Aortic smooth muscle cell (primary cell): ENCODE measurements around the gene GAPDH. TPM values are rescaled to one million over a fixed set of nuclear protein-coding genes. Genes with fewer than 3 reads are reported as not detected.

ENCODE experiments used
- total RNA-seq: library from RNA; depleted of rRNA; stranded (reverse); fragments of >200 nt; gene quantifications from 2 replicates; pipeline ENCODE4 v1.2.3, GENCODE V29; 2014

Gene GAPDH
- 8,383 and 9,740 TPM in 2 replicates for total RNA-seq

GRCh38 chr12:6533923-6534694 is at the start of gene GAPDH:
TSS of gene GAPDH (plus strand) at chr12:6534517. CDS start at chr12:6534833, 316 bp downstream.

DNA sequence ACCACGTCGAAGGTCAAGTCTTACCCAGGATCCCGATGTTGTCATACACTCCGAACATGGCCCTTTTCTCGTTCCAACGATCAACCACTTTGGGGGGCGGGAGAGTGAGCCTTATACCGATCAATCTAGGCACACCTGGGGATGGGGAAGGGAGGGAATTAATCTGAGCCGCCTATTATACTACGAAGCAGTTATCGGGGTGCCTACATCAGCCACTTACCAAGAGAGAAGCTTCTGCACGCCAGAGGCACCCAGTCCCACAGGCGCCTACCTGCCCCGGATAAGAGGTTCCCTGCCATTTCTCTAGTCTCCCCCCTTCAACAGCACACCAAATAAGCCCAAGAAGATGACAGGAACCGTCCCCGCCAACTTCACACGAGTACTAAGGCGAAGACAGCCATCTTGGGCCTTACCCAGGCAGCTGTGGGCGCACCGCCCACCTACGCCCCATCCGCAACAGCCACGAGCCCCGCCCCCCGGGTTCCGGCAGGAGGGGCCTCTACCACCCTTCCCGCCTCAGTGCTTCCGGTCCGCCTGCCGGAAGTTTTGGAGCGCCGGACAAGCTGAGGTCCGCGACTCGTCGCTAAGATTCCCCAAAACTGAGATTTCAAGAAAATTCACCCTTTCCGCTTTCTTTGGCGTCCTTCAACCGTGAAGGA is 41.4 kb upstream of the GAPDH start, which contains the start of gene MRPL51:
MRPL51 (minus strand) TSS at position 425 of the 659 bp plus-strand sequence; CDS start at position 299, 126 bp downstream.

DNA sequence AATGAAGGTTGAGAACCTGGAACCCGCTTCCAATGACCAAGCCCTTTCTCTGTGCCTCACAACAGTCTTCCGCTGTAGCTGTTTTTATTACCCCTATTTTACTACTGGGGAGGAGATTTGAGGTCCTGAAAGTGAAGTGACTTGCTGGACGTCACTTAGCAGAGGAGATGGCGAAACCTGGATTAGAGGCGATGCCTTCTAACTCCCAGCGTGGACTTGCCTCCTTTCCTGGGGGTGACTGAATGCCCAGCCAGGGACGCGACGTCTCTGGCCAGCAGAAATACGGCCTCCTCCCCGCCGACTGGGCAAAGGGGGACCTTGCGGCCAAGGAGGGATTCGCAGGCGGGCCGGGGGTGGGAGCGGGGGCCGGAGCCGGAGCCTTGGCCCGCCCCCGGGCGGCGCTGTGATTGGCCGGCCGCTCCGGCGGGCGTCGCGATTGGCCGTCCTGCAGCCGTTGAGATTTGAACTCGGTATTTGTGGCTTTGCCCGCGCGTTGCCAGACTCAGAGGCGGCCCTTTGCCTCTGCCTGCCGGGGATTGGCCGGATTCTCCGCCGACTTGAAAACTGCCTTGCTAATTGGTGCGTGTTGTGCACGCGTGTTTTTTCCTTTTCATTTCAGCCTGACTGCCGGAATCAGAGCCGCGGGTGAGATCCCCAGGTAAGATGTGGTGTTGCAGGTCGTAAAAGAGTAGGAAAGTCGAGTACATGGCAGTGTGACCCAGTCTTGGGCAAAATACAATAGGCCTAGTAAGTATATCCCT is 40.6 kb upstream of the GAPDH start, which contains the start of gene NCAPD2:
NCAPD2 (plus strand) TSS at position 606 of the 761 bp plus-strand sequence. CDS start 997 bp downstream, outside the sequence.

Other genes with a start within 250 kb of the GAPDH start
- not detected in 2 replicates for gene PLEKHG6, start 223.8 kb upstream of the GAPDH start, total RNA-seq
- 92.7 and 109 TPM in 2 replicates for gene TNFRSF1A, start 192.4 kb upstream of the GAPDH start, total RNA-seq
- not detected in 2 replicates for gene SCNN1A, start 159.0 kb upstream of the GAPDH start, total RNA-seq
- gene LTBR, start 150.4 kb upstream of the GAPDH start, total RNA-seq = 42.1 and 47.6 TPM in 2 replicates
- 0.12 and 0.13 TPM in 2 replicates for gene CD27, start 89.6 kb upstream of the GAPDH start, total RNA-seq
- gene TAPBPL, start 82.5 kb upstream of the GAPDH start, total RNA-seq = 7.8 and 11.6 TPM in 2 replicates
- 11.6 and 14.9 TPM in 2 replicates for gene VAMP1, start 63.8 kb upstream of the GAPDH start, total RNA-seq
- 182 and 190 TPM in 2 replicates for gene MRPL51, start 41.3 kb upstream of the GAPDH start, total RNA-seq
- gene NCAPD2, start 40.4 kb upstream of the GAPDH start, total RNA-seq = 43.6 and 59.2 TPM in 2 replicates
- gene IFFO1, start 21.5 kb downstream of the GAPDH start, total RNA-seq = 30.0 and 44.3 TPM in 2 replicates
- 12.3 and 19.0 TPM in 2 replicates for gene NOP2, start 33.8 kb downstream of the GAPDH start, total RNA-seq
- gene CHD4, start 72.9 kb downstream of the GAPDH start, total RNA-seq = 228 and 268 TPM in 2 replicates
- not detected in 2 replicates for gene LPAR5, start 101.4 kb downstream of the GAPDH start, total RNA-seq
- gene ACRBP, start 112.9 kb downstream of the GAPDH start, total RNA-seq = 0.13 and 0.25 TPM in 2 replicates
- gene ING4, start 128.6 kb downstream of the GAPDH start, total RNA-seq = 26.0 and 41.9 TPM in 2 replicates
- gene ZNF384, start 154.9 kb downstream of the GAPDH start, total RNA-seq = 9.2 and 10.6 TPM in 2 replicates
- 0.13 TPM in 1 of 2 replicates, not detected in the other for gene PIANP, start 166.3 kb downstream of the GAPDH start, total RNA-seq
- 143 and 164 TPM in 2 replicates for gene COPS7A, start 189.5 kb downstream of the GAPDH start, total RNA-seq
- gene MLF2, start 218.6 kb downstream of the GAPDH start, total RNA-seq = 119 TPM in 2 replicates
- 58.0 and 85.9 TPM in 2 replicates for gene PTMS, start 231.8 kb downstream of the GAPDH start, total RNA-seq
- under 0.01 and 0.12 TPM in 2 replicates for gene LAG3, start 238.0 kb downstream of the GAPDH start, total RNA-seq